ENCODE data around the gene DLL3. TPM values are rescaled to one million over a fixed set of nuclear protein-coding genes. Genes with fewer than 3 reads are reported as not detected.

Gene DLL3
- total RNA-seq, 1 experiment from 2014 or later: 16.4 TPM

GRCh38 chr19:39492788-39493187 lies 6.0 kb upstream of the DLL3 start (continued):
- TF ChIP-seq PREB (CRISPR knock-in tag; IDR thresholded peaks at IDR 0.05; ENCODE audit: borderline replicate concordance) (no peak), ZNF416 (CRISPR knock-in tag; IDR thresholded peaks at IDR 0.05) (no peak)

DNA sequence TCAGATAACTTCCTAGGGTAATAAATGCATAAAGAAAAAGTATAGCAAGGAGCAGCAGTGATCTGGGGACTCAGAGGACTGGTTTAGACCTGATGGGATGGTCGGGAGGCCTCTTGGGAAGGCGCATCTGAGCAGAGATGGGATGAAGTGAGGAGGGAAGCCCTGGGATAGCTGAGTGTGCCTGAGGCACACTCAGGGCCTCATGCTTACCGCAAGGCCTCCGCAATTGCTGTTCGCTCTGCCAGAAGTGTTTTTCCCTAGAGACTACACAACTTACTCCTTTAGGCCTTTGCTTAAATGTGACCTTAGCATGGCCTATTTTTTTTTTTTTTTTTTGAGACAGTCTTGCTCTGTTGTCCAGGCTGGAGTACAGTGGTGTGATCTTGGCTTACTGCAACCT lies 4.1 kb upstream of the DLL3 start:
- POLR2A ChIA-PET: no interaction called here
- peaks cover 17% of the 10 kb centered on the region for H3K27me3 Mint-ChIP-seq (ENCODE audit: low read depth)
- peak overlapping the region; percentile 89 for H3K27ac Mint-ChIP-seq
- H3K9me3 Mint-ChIP-seq: no peaks in the 10 kb centered on the region
- TF ChIP-seq TCF7 (CRISPR knock-in tag; IDR thresholded peaks at IDR 0.05; ENCODE audit: low read depth): no peak
- no peak for TF ChIP-seq PREB (CRISPR knock-in tag; IDR thresholded peaks at IDR 0.05; ENCODE audit: borderline replicate concordance)
- no peak for TF ChIP-seq KAT7 (CRISPR knock-in tag; IDR thresholded peaks at IDR 0.05; ENCODE audit: borderline replicate concordance)
- peaks cover 36% of the 10 kb centered on the region for H3K4me1 Mint-ChIP-seq
- H3K36me3 Mint-ChIP-seq: peaks cover 5% of the 10 kb centered on the region
- no peak for DNase-seq (ENCODE audit: low spot score)
- ATAC-seq: no peak
- H3K4me3 Mint-ChIP-seq: no peak overlapping the region
- CTCF ChIA-PET: interaction anchor here (1.2 kb wide), 1 partner anchor 20 kb away, joined by 4 read pairs; no protein-coding TSS in a partner anchor

GRCh38 chr19:39496063-39496462 lies 2.7 kb upstream of the DLL3 start:
- ChIA-PET CTCF (interaction anchor here (3.9 kb wide), 1 partner anchor 21 kb away, joined by 56 read pairs; no protein-coding TSS in a partner anchor), POLR2A (no interaction called here)
- Mint-ChIP-seq H3K27me3 (ENCODE audit: low read depth) (peaks cover 31% of the 10 kb centered on the region), H3K4me3 (no peak overlapping the region), H3K36me3 (peaks cover 4% of the 10 kb centered on the region; the same call in 1 of the 2 replicates), H3K27ac (no peak overlapping the region), H3K9me3 (no peaks in the 10 kb centered on the region), H3K4me1 (peaks cover 38% of the 10 kb centered on the region)
- TF ChIP-seq ZNF425 (CRISPR knock-in tag; conservative IDR thresholded peaks at IDR 0.05) (no peak), ZNF121 (CRISPR knock-in tag; IDR thresholded peaks at IDR 0.05) (peak; percentile 61; the same call in 1 of the 2 replicates)
- DNase-seq (ENCODE audit: low spot score): no peak
- ATAC-seq: no peak

DNA sequence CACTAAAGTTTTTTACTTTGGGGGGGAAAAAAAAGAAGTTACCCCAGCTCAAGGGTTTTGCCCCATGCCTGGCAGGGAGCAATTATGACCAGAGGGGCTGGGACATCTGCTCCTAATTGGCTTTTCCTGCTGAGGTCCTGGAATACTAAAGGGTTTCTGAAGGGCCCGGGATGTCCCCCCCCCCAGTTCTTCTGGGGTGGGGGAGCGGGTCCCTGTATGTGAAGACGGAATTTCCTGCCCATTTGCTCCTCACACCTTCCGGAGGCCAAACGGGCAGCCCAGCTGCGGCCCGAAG lies 1.1 kb upstream of the DLL3 start:
- CTCF ChIA-PET: interaction anchor here (0.6 to 3.9 kb wide), 19 partner anchors 9 to 336 kb away, joined by 3 to 56 read pairs (median 4); partner anchors contain the start of genes DYRK1B, EID2B, MED29 and PAF1
- H3K27ac Mint-ChIP-seq: no peak overlapping the region
- POLR2A ChIA-PET: interaction anchor here (0.6 to 1.9 kb wide), 5 partner anchors 9 to 107 kb away, joined by 3 to 11 read pairs (median 4); partner anchors contain the start of genes MED29, PAF1 and RPS16
- peaks cover 38% of the 10 kb centered on the region for H3K4me1 Mint-ChIP-seq
- no peak for TF ChIP-seq NR1H2 (CRISPR knock-in tag; IDR thresholded peaks at IDR 0.05)
- TF ChIP-seq, protein P1, sequence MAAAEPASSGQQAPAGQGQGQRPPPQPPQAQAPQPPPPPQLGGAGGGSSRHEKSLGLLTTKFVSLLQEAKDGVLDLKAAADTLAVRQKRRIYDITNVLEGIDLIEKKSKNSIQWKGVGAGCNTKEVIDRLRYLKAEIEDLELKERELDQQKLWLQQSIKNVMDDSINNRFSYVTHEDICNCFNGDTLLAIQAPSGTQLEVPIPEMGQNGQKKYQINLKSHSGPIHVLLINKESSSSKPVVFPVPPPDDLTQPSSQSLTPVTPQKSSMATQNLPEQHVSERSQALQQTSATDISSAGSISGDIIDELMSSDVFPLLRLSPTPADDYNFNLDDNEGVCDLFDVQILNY (CRISPR knock-in tag; IDR thresholded peaks at IDR 0.05): peak; percentile 41; the same call in 1 of the 2 replicates
- TF ChIP-seq SP1 (CRISPR knock-in tag; conservative IDR thresholded peaks at IDR 0.05): peak; percentile 61; the same call in 1 of the 2 replicates
- TF ChIP-seq, protein P2, sequence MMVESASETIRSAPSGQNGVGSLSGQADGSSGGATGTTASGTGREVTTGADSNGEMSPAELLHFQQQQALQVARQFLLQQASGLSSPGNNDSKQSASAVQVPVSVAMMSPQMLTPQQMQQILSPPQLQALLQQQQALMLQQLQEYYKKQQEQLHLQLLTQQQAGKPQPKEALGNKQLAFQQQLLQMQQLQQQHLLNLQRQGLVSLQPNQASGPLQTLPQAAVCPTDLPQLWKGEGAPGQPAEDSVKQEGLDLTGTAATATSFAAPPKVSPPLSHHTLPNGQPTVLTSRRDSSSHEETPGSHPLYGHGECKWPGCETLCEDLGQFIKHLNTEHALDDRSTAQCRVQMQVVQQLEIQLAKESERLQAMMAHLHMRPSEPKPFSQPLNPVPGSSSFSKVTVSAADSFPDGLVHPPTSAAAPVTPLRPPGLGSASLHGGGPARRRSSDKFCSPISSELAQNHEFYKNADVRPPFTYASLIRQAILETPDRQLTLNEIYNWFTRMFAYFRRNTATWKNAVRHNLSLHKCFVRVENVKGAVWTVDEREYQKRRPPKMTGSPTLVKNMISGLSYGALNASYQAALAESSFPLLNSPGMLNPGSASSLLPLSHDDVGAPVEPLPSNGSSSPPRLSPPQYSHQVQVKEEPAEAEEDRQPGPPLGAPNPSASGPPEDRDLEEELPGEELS (CRISPR knock-in tag; IDR thresholded peaks at IDR 0.05): peak; percentile 43; the same call in 1 of the 2 replicates
- H3K9me3 Mint-ChIP-seq: no peaks in the 10 kb centered on the region
- peaks cover 46% of the 10 kb centered on the region for H3K27me3 Mint-ChIP-seq (ENCODE audit: low read depth)
- peaks cover 7% of the 10 kb centered on the region; the same call in 1 of the 2 replicates for H3K36me3 Mint-ChIP-seq
- no peak for DNase-seq (ENCODE audit: low spot score)
- peak overlapping the region; percentile 33; the same call in 1 of the 2 replicates for H3K4me3 Mint-ChIP-seq
- ATAC-seq: no peak

Measured in WTC11 (cell line).